Measurements from ENCODE around the gene PTN.

The PTN gene, protein sequence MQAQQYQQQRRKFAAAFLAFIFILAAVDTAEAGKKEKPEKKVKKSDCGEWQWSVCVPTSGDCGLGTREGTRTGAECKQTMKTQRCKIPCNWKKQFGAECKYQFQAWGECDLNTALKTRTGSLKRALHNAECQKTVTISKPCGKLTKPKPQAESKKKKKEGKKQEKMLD

DNA sequence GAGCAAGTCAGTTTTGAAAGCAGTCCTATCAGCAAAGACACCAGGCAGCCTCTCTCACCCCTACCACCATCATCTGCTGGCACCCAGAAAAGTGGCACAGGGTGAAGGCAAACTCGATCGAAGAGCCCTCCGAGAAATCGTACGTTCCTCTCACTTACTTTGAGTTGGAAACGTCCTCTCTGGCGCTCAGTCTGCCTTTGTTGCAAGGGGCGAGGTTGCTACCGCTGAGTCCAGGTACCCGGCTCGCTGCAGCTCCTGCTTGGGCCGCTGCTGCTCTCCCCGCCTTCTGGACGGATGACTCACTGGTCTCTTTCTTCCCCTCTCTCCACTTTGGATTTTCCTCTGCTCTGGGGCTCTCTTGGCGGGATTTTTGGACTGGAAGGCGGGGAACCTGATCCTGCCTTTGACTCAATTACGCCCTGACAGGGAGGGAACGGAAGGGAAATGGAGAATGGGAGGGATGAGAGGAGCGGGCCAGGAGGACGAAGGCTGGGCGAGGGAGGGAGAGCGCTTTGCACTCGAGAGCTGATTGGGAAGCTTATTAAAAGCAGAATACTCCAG is at the start of gene PTN:
PTN (minus strand) TSS at position 453 of the 561 bp plus-strand sequence. CDS start 88,760 bp downstream, outside the sequence.
- peak; percentile 5 for DNase-seq

DNA sequence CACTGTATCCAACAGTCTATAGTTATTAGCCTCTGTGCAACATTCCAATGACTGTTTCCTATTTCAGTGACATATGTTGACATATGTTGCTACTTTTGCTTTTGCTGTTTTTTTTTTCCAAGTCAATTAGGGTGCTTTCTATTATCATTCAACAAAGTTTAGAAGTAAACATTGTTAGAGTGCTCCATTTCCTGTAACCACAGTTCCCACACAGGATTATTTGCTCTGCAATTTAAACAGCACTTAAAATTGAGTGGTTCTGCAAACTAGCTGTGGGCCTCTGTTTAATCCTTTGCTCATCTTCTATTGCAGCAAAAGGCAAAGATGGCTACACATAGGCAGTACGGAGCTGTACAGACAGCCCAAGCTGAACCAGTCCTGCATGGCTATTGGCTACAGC is 46.5 kb upstream of the PTN start:
- DNase-seq, result peak; percentile 48

DNA sequence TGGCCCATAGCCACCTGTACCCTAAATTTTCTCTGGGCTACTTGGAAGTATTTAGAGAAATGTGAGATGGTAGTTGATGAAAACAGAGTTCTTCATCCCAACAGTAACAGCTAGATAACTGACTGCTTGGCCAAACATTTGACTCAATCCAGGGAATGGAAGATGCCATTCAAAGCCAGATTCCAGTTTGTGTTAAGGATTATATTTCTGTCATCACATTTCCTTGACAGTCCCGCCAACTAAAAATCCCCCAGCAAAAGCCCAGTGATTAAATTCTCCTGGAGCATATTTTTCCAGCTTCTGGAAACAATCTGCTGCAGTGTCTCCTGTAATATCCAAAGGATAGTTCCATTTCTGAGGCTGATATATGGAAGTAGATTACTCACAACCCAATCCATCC is 45.4 kb upstream of the PTN start:
- DNase-seq, result no peak

DNA sequence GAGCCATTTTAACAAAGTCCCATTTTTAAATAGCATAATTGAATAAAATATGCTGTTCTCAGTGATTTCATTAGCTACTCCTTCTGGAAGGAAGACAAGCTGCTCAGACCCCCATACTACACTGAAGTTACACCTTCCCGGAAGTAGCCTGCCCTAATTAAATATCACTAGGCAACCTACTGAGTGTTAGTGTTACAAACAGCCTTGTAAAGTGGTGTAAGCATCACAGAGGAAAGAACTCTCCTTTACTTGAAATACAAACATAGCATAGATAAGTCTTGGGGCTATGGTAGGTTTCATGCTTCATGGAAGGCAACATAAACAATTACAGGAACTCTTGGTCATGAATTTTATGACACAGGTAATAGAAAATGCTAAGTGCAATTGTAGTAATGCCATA is 43.4 kb upstream of the PTN start:
- no peak for DNase-seq

DNA sequence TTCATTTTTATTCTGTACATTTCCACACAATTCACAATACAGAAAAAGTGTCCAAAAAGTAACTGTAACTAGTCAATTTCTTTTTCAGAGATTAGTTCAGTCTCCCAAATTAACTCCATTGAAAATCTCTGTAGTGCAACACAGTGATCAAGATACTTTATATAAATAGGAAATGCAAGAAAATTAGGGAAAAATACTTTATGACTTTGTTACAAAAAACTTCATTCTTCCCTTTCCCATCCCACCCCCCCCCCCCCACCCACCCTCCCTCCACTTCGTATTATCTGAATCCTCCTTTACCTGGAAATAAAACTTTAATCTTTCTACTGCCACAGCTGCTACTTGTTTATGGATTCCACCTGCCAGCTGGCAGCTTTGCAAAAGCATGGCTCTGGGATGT is 37.5 kb upstream of the PTN start:
- no peak for DNase-seq

DNA sequence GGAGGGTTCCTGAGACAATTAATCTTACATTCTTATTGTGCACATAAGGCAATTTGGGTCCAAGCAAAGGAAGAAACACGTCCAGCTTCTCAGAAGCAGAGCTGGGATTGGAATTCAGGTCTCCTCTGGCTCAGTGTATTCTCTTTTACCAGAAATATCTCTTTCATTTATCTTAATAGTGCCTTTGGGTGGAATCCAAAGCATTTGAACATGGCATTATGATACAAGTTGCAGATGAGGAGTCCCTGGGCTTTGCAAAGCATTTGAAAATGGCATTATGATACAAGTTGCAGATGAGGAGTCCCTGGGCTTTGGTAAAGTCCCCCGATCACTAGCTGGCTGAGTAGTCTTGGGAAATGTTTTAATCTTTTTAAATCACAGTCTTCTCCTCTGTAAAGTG is 30.0 kb upstream of the PTN start:
- no peak for DNase-seq

DNA sequence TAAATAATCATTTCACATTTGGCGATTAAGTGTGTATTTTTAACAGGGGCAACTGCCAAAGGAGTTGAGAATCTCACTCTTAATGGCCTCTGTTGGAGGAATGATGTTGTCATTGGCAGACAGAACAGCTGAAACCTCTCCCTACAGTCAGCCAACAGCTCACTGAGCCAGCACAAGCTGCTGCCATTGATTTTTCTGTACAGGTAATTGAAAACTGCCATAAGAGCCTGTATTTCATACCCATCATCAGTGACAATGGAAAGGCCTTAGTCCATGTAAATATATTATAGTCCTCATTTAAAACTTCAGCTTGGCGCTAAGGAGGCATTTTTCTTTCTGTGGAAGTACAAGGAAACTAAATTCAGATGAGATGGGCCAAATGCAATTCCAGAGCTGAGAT is 28.1 kb upstream of the PTN start:
- DNase-seq, result no peak

DNA sequence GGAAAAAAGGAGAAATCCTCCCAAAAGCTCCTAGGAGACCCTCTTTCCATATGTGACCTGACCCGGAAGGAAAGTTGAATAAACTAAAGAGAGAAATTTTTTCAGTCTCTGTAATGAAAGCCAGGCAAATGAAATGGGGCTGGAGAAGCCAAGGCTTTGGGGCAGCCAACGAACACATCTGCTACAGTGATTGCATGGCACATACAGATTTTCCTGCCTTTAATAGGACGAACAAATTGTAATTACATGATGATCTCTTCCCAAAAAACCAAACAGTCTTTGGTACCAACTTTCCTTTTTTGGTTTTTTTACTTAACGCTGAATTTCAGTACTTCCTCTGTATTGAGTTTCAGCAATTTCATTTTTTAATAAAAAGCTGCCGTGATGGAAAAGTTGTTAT is 23.5 kb upstream of the PTN start:
- DNase-seq, result no peak

DNA sequence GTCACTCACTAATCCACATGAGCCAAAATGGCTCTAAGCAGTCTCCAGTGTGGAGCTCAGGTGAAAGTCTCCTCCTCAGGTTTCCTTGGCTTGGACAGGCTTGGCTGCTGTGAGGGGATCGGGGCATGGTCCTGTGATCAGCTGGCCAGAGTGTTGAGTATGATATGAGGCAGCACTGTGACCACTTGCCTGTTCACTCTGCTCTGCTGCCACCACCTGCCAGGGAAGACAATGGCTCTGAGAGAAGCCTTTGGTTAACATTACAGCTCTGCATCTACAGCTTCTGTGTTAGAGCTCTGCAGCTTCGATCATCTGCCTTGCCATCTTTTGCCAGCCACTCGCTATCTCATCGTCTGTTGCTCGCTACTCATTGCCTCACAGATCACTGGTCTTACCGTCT is 20.1 kb upstream of the PTN start:
- no peak for DNase-seq

DNA sequence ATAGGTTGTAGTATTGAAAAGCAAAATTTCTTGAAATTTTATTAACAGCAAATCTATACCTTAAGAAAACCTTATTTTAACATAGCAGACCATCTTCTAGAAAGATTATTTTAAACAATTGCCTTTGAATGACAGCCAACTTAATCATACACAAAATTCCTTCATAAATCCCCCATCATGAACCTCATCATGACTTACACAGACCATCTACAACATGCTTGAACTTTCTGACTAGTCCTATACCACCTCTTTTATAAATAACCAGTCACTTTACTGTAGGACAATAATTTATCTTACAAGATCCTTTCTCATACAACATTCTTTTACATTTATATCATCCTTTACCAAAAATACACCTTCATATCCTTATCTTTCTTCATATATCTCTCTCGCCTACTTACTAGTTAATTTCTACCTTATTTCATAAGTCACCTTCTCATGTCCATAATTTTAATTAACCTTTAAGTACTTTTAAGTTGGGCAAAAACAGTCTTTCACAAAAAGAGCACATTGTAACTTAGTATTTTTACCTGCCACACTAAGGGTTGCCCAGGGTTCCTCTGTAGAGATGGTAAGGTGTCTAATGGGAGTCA is 16.6 kb upstream of the PTN start:
- no peak for DNase-seq

DNA sequence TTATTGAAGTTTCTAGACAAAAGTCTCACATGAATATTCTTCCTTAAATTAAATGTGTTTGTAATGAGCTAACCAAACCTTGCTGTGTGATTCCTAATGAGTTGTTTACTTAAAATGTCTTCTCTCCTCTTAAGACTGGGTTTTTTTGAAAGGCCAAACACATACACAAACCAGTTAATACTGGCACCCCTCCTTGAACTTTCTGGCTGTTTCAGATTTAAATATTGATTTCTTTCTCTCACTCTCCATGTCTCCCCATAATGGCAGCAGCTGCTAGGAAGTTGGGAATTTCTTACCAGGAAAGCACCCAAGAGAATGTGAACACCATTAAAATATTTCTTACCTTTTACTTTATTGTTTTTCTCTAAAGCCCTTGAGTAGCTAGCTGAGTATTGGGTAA is 11.4 kb upstream of the PTN start:
- no peak for DNase-seq

DNA sequence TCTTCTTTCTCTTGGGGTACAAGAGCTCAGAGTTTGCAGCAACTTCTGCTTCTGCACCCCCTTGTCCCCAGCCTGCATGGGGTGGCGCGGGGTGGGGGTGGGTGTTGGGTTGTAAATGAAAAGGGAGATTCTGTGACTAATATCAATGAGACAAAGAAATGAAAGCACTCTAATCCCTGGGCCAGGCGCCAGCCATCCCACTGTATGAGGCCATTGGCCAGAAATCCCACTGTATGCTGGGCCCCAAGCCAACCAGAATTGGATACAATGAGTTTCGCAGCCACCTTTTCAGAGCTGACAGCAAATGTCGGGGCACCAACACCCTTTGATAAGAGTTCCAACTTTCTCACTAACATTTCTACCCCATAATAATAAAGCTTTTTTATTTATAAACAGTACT is 10.9 kb upstream of the PTN start:
- DNase-seq, result no peak

DNA sequence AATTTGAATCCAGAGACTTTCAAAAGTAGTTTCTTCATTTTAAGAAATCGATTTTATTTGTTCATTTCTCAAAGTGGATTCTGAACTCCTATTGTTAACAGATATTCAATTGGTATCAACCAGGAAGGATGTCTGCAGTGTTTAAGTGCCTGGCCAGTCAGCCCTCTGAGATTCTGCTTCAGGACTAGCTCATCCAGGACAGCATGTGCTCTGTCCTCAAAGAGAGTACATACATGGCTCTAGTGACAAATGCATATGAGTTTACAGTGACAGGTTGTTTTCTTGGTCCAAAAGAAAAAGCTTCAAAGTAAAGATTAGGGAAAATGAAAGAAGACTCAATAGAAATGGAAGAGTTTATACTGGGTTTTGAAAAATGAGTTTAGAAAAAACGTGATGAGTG is 8.4 kb upstream of the PTN start:
- DNase-seq, result no peak

DNA sequence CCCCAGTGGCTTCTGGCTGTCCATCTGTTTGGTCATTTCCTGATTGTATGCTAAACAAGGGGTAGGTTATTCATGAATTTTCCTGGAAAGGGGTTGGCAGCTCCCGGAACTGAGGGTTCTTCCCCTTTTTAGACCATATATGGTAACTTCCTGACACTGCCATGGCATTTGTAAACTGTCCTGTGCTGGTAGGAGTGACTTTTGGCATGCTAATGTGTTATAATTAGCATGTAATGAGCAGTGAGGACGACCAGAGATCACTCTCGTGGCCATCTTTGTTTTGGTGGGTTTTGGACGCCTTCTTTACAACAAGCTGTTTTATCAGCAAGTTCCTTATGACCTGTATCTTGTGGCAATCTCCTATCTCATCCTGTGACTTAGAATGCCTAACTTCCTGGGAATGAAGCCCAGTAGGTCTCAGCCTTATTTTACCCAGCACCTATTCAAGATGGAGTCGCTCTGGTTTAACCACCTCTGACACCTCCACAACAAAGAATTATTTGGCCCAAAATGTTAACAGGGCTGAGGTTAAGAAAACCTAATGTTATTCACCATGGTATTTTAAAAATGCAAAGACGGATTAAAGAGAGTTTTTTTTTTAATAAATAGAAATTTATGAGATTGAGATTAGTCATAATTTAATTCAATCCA is 2.4 kb upstream of the PTN start:
- DNase-seq, result no peak

DNA sequence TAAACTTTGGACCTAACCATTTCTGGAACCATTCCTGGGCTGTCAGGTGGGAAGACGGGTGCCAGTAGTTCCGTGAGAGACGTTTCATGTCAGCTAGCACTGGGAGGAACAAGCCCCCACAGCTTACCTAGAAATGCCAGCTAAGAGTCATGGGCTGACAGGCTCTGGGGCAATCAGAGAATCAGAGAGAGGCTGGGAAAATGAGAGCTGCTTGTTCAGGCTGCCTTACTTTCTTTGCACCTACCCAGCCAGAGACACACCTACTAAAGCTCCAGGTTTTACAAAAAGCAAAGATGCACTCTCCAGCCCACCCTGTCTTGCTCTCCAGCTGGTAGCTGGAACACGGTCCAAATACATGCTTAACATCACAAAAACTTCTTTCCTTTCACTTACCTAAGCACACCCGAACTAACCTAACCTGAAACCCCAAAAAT is 688 bp downstream of the PTN start:
- DNase-seq, result no peak

DNA sequence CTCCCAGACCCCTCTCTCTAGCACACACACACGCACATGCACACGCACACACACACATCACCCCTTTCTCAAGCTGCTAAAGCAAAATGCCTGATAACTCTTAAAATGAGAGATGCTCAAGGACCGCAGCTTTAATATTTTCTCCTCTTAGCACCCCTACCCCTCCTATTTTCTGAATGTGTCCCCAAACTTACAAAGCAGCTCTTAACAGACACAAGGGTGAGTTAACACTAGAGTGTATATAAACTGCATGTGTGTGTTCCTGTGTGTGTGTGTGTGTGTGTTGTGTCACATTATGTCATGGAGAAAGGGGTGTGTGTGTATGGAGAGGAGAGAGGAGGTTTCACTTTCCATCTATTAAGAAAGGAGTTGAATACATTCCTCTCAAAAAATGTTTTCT is 1.3 kb downstream of the PTN start:
- DNase-seq, result no peak

DNA sequence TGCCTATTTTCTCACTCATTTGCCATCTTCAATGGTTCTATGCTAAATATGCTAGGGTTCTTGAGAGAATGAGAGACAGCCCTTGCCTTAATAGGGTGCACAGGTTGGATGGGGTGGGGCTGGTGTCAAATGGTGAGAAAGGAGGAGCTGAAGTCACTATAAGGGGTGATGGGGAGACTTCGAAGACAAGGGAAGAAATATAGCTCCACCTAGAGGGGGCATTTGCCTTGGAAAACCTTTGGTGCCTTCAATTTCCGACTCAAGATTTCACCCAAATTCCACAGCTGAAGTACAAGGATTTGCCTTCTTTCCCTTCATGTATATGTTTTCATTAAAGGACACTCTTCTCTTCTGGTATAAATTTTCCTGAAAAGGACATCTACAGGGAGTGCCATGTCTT is 5.6 kb downstream of the PTN start:
- no peak for DNase-seq

DNA sequence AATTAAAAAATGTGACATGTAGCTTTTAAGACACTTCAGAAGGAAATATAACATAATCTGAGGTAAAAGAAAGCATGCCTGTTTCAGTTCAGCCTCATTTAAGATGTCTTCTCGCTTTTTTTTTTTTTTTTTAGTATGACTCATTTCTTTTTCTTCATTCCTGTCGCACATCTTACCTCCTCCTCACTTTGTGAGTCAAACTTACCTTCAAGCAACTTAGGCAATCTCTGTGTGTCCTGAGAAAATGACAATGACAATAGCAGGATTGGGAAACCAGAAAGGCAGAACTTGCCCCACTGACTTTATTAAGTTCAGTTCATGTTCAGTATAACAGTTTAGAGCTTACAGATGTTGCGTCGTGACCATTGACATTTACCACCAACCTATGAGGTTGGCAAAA is 7.7 kb downstream of the PTN start:
- DNase-seq, result no peak

DNA sequence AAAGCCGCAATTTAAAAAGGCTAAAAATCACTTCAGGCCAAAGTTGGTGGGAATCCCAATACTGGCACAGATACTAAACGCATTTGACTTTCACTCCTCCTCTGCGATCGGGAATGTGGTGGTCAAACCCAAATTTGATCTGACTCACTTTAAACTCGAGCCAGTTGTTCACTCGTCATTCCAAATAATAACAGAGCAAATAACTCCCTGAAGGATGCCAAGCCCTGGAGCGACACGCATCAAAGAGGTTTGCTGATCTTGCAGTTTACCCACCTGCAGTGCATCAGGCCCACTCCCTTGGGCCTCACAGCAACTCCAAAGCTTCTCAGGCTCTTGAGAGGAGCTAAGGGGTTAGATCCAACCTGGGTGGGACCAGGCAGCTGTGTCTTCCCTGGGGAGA is 12.2 kb downstream of the PTN start:
- no peak for DNase-seq

DNA sequence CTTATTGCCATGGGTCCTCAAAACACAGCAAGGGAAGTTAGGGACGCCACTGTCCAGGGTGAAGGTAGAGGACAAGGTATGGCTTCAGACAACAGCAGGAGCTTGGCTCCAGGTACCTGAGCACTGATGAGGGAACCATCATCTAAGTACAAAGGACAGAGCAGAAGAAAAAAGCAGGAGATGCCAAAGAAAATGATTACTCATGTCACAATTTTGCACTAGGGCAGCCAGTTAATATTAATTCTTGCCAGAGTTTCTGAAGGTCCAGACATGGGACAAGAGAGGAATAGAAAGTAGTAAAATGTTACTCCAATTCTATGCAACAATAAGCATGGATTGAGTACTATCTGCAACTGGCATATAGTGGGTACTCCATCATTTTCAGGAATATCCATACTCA is 14.1 kb downstream of the PTN start:
- DNase-seq, result no peak

DNA sequence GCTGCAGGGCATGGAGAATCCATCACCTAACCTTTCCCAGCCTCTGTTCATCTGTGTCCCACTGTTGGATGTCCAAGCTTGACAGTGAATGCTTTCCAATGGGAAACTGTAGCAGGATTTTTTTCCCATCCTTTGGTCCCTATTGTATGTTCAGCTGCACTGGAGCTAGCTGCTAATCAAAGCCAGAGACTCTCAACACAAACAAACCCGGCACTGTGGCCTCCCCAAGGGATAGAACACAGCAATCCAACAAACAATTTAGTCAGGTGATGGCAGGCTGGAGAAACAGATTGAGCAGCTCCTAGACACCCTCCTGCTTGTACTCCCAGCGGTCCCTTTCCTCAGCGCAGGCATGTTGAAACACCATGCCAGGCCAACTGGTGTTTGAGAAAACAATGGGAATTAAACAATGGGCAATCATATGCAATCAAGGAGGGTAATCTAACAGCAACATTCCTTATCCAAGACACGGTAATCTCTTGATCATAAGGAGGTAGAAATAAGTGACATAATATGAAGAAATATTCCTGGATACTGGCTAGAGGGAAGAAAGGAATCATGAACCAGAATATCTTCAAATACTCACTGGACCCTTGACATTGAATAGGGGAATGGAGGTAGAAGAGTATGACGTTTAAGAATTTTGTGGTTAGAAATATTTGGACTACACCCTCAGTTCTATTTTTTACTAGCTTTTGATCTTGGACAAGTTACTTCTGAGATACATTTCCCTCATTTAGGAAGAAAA is 15.0 kb downstream of the PTN start:
- no peak for DNase-seq

DNA sequence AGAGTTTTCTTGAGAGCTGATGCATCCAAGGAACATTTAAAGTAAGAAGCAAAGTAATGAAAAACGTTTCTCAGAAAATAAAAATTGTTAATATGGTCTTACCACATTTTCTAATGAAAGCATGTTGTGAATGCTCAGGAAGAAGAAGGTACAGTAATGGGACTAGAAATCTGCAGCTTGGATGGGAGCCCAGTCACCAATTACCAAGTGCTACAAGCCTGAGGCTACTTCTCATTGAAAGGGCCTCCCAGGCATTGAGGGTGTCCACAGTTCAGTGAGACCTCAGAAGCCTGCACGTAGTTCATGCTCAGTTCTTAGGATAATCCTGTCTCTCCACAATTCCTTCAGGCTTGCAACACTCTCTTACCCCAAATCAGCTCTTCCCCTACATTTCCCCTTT is 17.6 kb downstream of the PTN start:
- no peak for DNase-seq

DNA sequence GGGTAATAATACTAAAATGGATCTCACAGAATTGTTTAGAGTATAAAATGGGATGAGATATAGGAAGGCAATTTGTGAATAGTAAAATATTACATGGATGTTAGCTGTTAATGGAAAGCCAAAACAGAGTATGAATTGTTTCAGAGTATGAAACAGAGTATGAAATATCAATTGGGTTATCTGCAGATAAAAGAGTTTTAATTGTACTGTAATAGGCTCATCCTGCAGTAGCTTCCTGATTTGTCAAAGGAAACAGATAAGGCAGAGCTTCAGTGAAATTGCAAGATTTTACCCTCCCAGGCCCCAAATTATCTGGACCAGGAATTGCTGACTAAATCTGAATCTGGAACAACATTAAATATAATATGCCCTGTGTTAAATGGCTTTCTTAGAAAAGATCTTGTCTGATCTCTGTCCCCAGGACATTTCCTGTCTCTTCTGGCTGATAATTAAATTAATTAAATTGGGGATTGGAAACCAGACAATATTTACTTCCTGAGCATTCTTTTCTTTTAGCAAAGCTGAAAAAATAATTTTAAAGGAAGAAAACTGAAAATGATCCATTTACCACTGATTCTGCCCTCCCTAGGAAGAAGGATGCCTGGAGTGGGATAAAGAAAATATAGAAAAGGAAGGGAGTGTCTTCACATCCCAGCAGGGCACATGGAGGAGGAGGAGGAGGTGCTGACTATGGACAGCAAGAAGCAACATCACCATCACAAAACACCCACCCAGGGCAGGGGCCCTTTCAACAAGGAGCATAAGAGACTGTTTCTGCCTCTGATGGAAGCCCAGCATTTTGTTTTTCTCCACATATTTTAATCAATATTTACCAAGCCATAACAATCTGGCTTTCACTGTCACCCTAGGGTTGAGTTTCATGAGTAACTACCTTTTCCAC is 18.5 kb downstream of the PTN start:
- DNase-seq, result no peak
